HepG2 (cell line): ENCODE data around the gene SHE. TPM values are rescaled to one million over a fixed set of nuclear protein-coding genes. Genes with fewer than 3 reads are reported as not detected.

ENCODE experiments used
- ATAC-seq: fragments of 200-7000 bp; cut with Tn5 transposase; 3 replicates; pipeline ENCODE4 v1.9.1; 2020; ENCODE audit warnings: mild to moderate bottlenecking, moderate library complexity
- BruUV-seq: library from RNA; stranded (reverse); fragments of 400-500 nt; replicated peaks from 2 replicates; lab custom pipeline; 2021; lab: Mats Ljungman, UMichigan
- CTCF ChIA-PET: fragments of 300-600 bp; formaldehyde crosslinking; extraction: SDS; loops from one replicate; lab custom pipeline; 2021; ENCODE audit warnings: low total read pairs, inconsistent platforms, low intra/inter-chr PET ratio; lab: Yijun Ruan, JAX
- POLR2A ChIA-PET: fragments of 350-600 bp; sonication (Branson Sonifier 250); formaldehyde crosslinking; loops from one replicate; lab custom pipeline; 2020; ENCODE audit warnings: antibody characterized with exemption, inconsistent platforms; lab: Yijun Ruan, JAX
- DNase-seq: peaks from one replicate; pipeline ENCODE4 v3.0.0-alpha.2; 2015; ENCODE audit warnings: low spot score
- FAIRE-seq: peaks from 3 replicates; lab custom pipeline; 2011; peaks lifted over from hg19 to GRCh38; lab: Jason Lieb, UNC
- H2AFZ ChIP-seq: one replicate; pipeline ENCODE4 v1.6.1; 2011; ENCODE audit warnings: low read length, inconsistent platforms
- H3K27ac ChIP-seq: fragments of 300-600 bp; 3 replicates; pipeline ENCODE4 v1.8.0; 2011; ENCODE audit warnings: mixed run types, mild to moderate bottlenecking, mixed read lengths, low read length, inconsistent platforms; ENCODE audit not compliant: insufficient read depth; ENCODE audit errors: extremely low read length
- H3K27me3 ChIP-seq, 2 experiments: fragments of 200-600 bp in 1 of 2; 2 replicates in 1 of 2; 3 replicates in 1 of 2; pipeline versions ENCODE4 v1.6.0 to v1.8.0; 2011; ENCODE audit warnings: low read length in 2 of 2, mild to moderate bottlenecking in 2 of 2, moderate library complexity in 2 of 2, inconsistent platforms in 1 of 2; ENCODE audit not compliant: insufficient read depth in 2 of 2, control insufficient read depth in 1 of 2
- H3K36me3 ChIP-seq, 2 experiments: fragments of 200-600 bp in 1 of 2; replicated peaks in 1 of 2; 2 replicates in 1 of 2; 3 replicates in 1 of 2; pipeline versions ENCODE4 v1.5.1 to v1.8.0; 2011; ENCODE audit warnings: low read length in 2 of 2, inconsistent platforms in 1 of 2; ENCODE audit not compliant: insufficient read depth in 2 of 2, control insufficient read depth in 1 of 2
- H3K4me1 ChIP-seq: 2 replicates; pipeline ENCODE4 v1.5.1; 2012; ENCODE audit warnings: low read length, inconsistent platforms; ENCODE audit not compliant: insufficient read depth
- H3K4me2 ChIP-seq: 2 replicates; pipeline ENCODE4 v1.6.0; 2011; ENCODE audit warnings: low read depth, low read length, inconsistent platforms
- H3K4me3 ChIP-seq, 3 experiments: fragments of 200-600 bp in 1 of 3; sonication (generic), shearing (Covaris generic) in 1 of 3; replicated peaks in 1 of 3; 2 replicates each; pipeline ENCODE4 v1.5.1; 2011 to 2016; ENCODE audit warnings: low read length in 3 of 3, inconsistent platforms in 2 of 3, low read depth in 2 of 3, mild to moderate bottlenecking in 2 of 3, control low read depth in 1 of 3, mixed read lengths in 1 of 3; ENCODE audit not compliant: insufficient read depth in 1 of 3
- H3K79me2 ChIP-seq: one replicate; pipeline ENCODE4 v1.6.1; 2011; ENCODE audit warnings: low read length, inconsistent platforms; ENCODE audit not compliant: insufficient read depth
- H3K9ac ChIP-seq: 2 replicates; pipeline ENCODE4 v1.6.0; 2011; ENCODE audit warnings: mild to moderate bottlenecking, low read depth, low read length, inconsistent platforms; ENCODE audit not compliant: insufficient read depth
- H3K9me3 ChIP-seq: 2 replicates; pipeline ENCODE4 v1.5.1; 2012; ENCODE audit warnings: mild to moderate bottlenecking, low read length
- H4K20me1 ChIP-seq: 2 replicates; pipeline ENCODE4 v1.6.0; 2011; ENCODE audit warnings: inconsistent platforms, mild to moderate bottlenecking, low read length, moderate library complexity; ENCODE audit not compliant: insufficient read depth
- AGO2 ChIP-seq: fragments of 200-400 bp; formaldehyde crosslinking; optimal IDR thresholded peaks from 2 replicates; pipeline ENCODE3; 2017; ENCODE audit warnings: mild to moderate bottlenecking, low read depth, low read length, moderate library complexity
- ATF1 ChIP-seq: IDR thresholded peaks from 2 replicates; pipeline ENCODE4 v1.6.1; 2016; ENCODE audit warnings: mild to moderate bottlenecking, control low read depth
- CBX5 ChIP-seq: sonication (generic); formaldehyde crosslinking; IDR thresholded peaks from 2 replicates; pipeline ENCODE4 v1.4.0; 2020; ENCODE audit warnings: missing genetic modification reagents, borderline replicate concordance
- EEA1 ChIP-seq: sonication (generic); formaldehyde crosslinking; IDR thresholded peaks from 2 replicates; pipeline ENCODE4 v1.5.1; 2020; ENCODE audit warnings: mild to moderate bottlenecking, missing genetic modification reagents, borderline replicate concordance
- MZF1 ChIP-seq: sonication (generic); formaldehyde crosslinking; IDR thresholded peaks from 2 replicates; pipeline ENCODE4 v1.8.1; 2023; ENCODE audit warnings: mild to moderate bottlenecking, missing genetic modification reagents, borderline replicate concordance
- POGZ ChIP-seq: sonication (generic); formaldehyde crosslinking; IDR thresholded peaks from 2 replicates; pipeline ENCODE4 v1.4.0; 2020; ENCODE audit warnings: mild to moderate bottlenecking, missing genetic modification reagents
- RNF219 ChIP-seq: sonication (generic); formaldehyde crosslinking; IDR thresholded peaks from 2 replicates; pipeline ENCODE4 v1.5.0; 2020; ENCODE audit warnings: mild to moderate bottlenecking, missing genetic modification reagents
- SOX13 ChIP-seq, 3 experiments: fragments of 450-650 bp in 1 of 3; sonication (generic) in 1 of 3; formaldehyde crosslinking in 1 of 3; IDR thresholded peaks in 2 of 3; conservative IDR thresholded peaks in 1 of 3; 2 replicates each; pipeline versions ENCODE4 v1.5.0 to v1.6.1; 2016 to 2020; ENCODE audit warnings: antibody characterized with exemption in 1 of 3, mild to moderate bottlenecking in 1 of 3, missing compliant biosample characterization in 1 of 3, missing genetic modification reagents in 1 of 3, moderate library complexity in 1 of 3
- SRSF4 ChIP-seq: fragments of 200-400 bp; formaldehyde crosslinking; IDR thresholded peaks from one replicate; pipeline ENCODE4 v1.6.1; 2018; ENCODE audit warnings: mild to moderate bottlenecking, low read depth, low read length, moderate library complexity; ENCODE audit not compliant: poor library complexity, severe bottlenecking
- TEAD2 ChIP-seq: sonication (generic); formaldehyde crosslinking; IDR thresholded peaks from 2 replicates; pipeline ENCODE4 v1.9.0; 2021; ENCODE audit warnings: missing genetic modification reagents
- TFDP2 ChIP-seq: sonication (generic); formaldehyde crosslinking; IDR thresholded peaks from 2 replicates; pipeline ENCODE4 v1.4.0; 2020; ENCODE audit warnings: missing genetic modification reagents
- ZNF44 ChIP-seq: sonication (generic); formaldehyde crosslinking; IDR thresholded peaks from 2 replicates; pipeline ENCODE4 v1.5.1; 2020; ENCODE audit warnings: mild to moderate bottlenecking, missing genetic modification reagents
- WGBS: methylation state at CpG from one replicate; pipeline ENCODE4 v1.1.6; 2017; ENCODE audit warnings: low lambda C conversion rate; 5-methylcytosine and 5-hydroxymethylcytosine counted together
- in situ Hi-C: cut with HindIII; loops from 2 replicates; pipeline ENCODE4 v1.10.0; 2017; ENCODE audit warnings: low pct_unique_long_range_greater_than_20kb; ENCODE audit not compliant: extremely low pct_ligation_motif_present
- intact Hi-C: fragments of 100-400 bp; cut with micrococcal nuclease; formaldehyde crosslinking; loops from one replicate; pipeline ENCODE4 v1.10.0; 2022; ENCODE audit not compliant: unreplicated experiment
- polyA plus RNA-seq, 8 experiments: library from polyadenylated mRNA; depleted of rRNA in 3 of 8; stranded (reverse) in 7 of 8; unstranded in 1 of 8; fragments of >200 nt; fragmentation: Illumina TruSeq in 4 of 8; extraction: Trizol in 4 of 8; gene quantifications; 2 replicates each; pipeline versions ENCODE4 v1.2.1 to v1.2.3, GENCODE V29; 2011 to 2016; ENCODE audit warnings: low read depth in 4 of 8, missing spikeins in 1 of 8, mixed read lengths in 1 of 8; ENCODE audit not compliant: insufficient read depth in 1 of 8
- total RNA-seq, 5 experiments: library from RNA; depleted of rRNA; stranded (reverse); fragments of >200 nt; fragmentation: Illumina TruSeq; extraction: Trizol; gene quantifications; 2 replicates each; pipeline ENCODE4 v1.2.3, GENCODE V29; 2016; ENCODE audit warnings: low read depth in 1 of 5
- TF ChIP-seq, protein P1 (sequence below): sonication (generic); formaldehyde crosslinking; IDR thresholded peaks from 2 replicates; pipeline ENCODE4 v1.4.0; 2020; ENCODE audit warnings: missing genetic modification reagents

Gene SHE
- total and polyA plus RNA-seq, 2 of the 13 experiments (the other 11 are each of a cell fraction or from before 2014, with no cell fraction given): not detected

DNA sequence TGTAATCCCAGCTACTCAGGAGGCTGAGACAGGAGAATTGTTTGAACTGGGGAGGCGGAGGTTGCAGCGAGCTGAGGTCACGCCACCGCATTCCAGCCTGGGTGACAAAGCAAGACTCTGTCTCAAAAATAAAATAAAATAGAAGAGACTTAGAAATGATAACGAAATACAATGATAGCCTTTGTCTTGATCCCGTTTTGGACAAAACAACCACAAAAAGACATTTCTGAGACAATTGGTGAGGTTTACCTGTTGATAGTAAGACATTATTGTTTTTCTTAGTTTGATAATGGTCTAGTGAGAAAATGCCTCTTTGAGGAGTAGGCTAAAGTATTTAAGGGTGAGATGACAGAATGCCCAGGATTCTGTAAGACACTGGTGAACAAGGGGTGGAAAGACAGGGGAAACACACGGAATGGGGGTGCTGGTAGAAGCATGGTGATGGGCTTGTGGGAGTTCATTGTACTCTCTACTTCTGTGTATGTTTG is 11.9 kb upstream of the SHE start:
- WGBS: 2% methylated on average over 7 of the region's 7 CpGs
- Histone ChIP-seq H4K20me1 (no peaks in the 10 kb centered on the region), H3K4me1 (no peaks in the 10 kb centered on the region; the same call in 1 of the 2 replicates), H3K27ac (no peak overlapping the region), H3K4me2 (no peak overlapping the region), H2AFZ (no peak overlapping the region), H3K27me3 (peaks cover 1 to 4% of the 10 kb centered on the region in 2 experiments; a peak in 2 of 5 replicates), H3K36me3 (no peaks in the 10 kb centered on the region), H3K9ac (no peak overlapping the region), H3K79me2 (no peaks in the 10 kb centered on the region), H3K9me3 (no peaks in the 10 kb centered on the region), H3K4me3 (no peak overlapping the region)
- intact Hi-C loops: no loop called here
- DNase-seq (no peak), ATAC-seq (no peak), FAIRE-seq (no peak)
- ChIA-PET POLR2A (no interaction called here), CTCF (no interaction called here)
- no TSS peak for BruUV-seq
- in situ Hi-C loops: no loop called here
- TF ChIP-seq ZNF44 (CRISPR knock-in tag): no peak

DNA sequence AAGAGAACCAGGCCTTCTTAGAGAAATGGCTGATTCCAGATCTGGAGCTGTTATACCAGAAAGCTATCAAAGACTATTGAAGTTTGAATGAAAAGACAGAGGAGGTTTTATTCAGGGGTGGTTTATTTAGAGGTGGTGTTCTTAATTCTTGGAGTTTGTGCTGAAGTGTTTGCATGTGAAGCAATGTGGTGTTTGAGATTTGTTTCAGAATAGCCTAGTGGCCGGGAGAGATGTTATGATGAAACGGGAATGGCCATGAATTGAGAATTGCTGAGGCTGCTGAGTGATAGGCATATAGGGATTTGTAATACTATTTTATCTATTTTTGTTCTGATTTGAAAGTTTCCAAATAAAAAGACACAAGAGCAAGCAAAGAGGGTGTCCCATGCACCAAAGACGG is 10.5 kb upstream of the SHE start:
- Histone ChIP-seq H3K4me3 (no peak overlapping the region), H3K9ac (no peak overlapping the region), H3K27ac (no peak overlapping the region), H3K4me2 (no peak overlapping the region), H4K20me1 (no peaks in the 10 kb centered on the region), H3K27me3 (peaks cover 1 to 6% of the 10 kb centered on the region in 2 experiments; a peak in 2 of 5 replicates), H2AFZ (no peak overlapping the region), H3K4me1 (no peaks in the 10 kb centered on the region; the same call in 1 of the 2 replicates), H3K9me3 (no peaks in the 10 kb centered on the region), H3K36me3 (no peaks in the 10 kb centered on the region), H3K79me2 (no peaks in the 10 kb centered on the region)
- 37% methylated on average over 3 of the region's 3 CpGs for WGBS
- FAIRE-seq (no peak), DNase-seq (no peak), ATAC-seq (no peak)
- in situ Hi-C loops: no loop called here
- BruUV-seq: no TSS peak
- intact Hi-C loops: no loop called here
- ChIA-PET CTCF (no interaction called here), POLR2A (no interaction called here)
- TF ChIP-seq RNF219 (no peak), MZF1 (no peak), EEA1 (CRISPR knock-in tag) (no peak), TFDP2 (CRISPR knock-in tag) (no peak), CBX5 (CRISPR knock-in tag) (no peak), POGZ (no peak), AGO2 (no peak), ATF1 (no peak), SRSF4 (no peak), SOX13 (IDR thresholded peaks at IDR 0.05) (no peak), SOX13 (CRISPR knock-in tag; conservative IDR thresholded peaks at IDR 0.05 in 1 of 2, IDR thresholded peaks at IDR 0.05 in 1 of 2) (no peak), TEAD2 (CRISPR knock-in tag) (no peak)
- TF ChIP-seq, protein P1, sequence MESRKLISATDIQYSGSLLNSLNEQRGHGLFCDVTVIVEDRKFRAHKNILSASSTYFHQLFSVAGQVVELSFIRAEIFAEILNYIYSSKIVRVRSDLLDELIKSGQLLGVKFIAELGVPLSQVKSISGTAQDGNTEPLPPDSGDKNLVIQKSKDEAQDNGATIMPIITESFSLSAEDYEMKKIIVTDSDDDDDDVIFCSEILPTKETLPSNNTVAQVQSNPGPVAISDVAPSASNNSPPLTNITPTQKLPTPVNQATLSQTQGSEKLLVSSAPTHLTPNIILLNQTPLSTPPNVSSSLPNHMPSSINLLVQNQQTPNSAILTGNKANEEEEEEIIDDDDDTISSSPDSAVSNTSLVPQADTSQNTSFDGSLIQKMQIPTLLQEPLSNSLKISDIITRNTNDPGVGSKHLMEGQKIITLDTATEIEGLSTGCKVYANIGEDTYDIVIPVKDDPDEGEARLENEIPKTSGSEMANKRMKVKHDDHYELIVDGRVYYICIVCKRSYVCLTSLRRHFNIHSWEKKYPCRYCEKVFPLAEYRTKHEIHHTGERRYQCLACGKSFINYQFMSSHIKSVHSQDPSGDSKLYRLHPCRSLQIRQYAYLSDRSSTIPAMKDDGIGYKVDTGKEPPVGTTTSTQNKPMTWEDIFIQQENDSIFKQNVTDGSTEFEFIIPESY: no peak
